GM18867 (cell line): Measurements from ENCODE around the gene EMP2.

Experiments
- ATAC-seq: cut with Tn5 transposase; IDR thresholded peaks from one replicate; pipeline ENCODE4 v1.9.1; 2021; ENCODE audit warnings: mild to moderate bottlenecking, moderate library complexity; ENCODE audit not compliant: unreplicated experiment

Gene EMP2

DNA sequence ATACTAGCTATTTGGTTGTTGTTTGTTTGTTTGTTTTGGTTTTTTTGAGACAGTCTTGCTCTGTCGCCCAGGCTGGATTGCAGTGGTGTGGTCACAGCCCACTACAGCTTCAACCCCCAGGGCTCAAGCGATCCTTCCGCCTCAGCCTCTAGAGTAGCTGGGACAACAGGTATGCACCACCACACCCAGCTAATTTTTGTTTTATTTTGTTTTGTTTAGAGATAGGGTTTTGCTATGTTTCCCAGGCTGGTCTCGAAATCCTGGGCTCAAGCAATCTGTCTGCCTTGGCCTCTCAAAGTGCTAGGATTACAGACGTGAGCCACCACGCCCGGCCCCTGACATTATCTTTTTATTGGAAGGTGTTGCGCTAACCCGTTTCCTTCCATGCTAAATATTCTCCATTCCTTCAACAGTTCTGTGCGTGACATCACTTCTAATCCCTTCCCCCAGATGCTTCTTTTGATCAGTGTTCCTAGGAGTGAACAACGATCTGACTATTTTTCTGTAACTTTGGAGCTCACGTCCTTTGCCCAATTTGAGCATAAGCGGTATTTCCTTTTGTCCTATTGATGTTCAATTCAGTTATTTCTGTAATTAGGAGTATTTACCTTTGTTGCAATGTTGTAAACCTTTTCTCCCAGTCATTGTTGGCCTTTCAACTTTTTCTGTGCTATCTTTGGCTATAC lies 30.2 kb upstream of the EMP2 start:
- no peak for ATAC-seq

DNA sequence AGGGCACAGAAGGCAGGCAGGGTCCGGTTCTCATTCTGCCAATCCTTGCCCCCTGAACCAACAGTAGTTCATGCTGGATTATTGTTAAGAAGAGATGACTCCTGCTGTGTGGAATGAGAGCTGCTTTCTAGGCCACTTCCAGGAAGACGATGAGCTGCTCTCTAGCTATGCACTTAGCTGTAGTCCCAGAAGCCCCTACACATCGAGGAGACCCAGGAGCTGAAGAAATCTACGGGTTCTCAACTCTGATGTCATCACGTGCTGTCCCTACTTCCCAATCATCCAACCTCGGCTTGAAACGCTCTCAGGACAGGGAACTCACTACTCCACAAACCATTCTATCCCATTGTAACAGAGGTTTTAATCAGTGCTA lies 29.0 kb upstream of the EMP2 start:
- no peak for ATAC-seq

DNA sequence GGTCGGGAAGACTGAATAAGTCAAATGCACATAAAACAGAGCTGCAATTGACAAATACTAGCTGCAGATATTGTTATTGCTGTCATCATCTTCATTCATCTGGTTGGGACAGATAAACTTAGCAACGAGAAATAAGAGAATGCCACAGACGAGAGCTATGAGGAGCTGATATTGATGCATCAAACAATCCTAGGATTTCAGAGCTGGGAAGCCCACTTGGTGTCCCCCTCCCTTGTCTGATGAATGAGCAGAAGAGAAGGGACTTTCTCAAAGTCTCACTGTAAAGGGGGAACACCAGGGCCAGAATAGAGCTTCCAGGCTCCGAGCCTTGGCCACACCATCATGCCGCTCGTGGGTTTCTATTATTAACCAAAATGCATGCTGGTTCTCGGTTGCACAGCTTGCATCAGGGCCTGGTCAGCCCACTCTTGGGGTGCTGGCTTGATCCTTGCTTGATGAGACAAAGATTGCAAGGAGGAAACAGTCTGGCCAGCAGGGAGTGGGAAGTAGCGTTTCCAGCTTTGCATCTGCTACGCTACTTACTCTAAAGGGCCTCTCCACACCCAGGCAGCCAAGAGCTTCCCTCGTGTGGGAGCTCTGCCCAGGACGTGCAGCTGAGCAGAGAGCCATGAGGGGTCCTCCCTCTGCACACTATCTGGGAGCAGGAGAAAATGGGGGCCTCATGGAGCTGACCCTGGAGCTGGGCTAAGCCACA lies 28.4 kb upstream of the EMP2 start:
- ATAC-seq = no peak

DNA sequence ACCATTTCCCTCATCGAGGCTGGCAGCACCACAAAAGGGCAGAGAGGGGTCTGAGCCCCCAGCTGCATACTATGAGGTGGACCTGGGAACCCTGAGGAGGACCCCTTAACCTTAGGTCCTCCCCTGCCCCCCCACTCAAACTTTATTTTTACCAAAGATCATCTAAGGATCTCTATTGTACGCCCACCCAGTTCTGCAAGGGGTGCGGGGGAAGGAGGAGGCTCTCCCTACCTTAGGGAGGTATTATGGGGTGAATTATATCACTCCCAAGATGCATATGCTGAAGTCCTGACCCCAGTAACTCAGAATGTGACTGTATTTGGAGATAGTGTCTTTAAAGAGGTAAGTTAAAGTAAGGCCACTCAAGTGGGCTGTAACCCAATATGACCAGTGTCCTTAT lies 26.8 kb upstream of the EMP2 start:
- ATAC-seq = no peak

DNA sequence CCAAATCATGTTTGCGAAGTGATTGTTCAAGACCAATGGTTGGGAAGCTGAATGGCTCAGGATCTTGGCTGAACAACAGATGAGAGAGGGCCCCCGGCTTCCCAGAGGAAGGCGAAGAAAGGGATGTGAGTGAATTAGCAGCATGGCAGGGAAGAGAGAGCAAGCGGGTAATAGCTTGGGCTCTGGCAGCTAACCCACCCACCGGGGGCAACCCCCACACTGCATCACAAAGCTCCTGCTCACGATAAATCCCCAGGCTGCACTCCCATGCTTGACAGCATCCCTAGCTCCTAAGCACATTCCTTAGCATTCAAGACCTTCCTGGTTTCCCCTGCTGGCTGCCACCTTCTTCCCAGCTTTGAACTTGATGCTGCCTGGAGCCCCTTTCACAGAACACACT lies 26.2 kb upstream of the EMP2 start:
- no peak for ATAC-seq

DNA sequence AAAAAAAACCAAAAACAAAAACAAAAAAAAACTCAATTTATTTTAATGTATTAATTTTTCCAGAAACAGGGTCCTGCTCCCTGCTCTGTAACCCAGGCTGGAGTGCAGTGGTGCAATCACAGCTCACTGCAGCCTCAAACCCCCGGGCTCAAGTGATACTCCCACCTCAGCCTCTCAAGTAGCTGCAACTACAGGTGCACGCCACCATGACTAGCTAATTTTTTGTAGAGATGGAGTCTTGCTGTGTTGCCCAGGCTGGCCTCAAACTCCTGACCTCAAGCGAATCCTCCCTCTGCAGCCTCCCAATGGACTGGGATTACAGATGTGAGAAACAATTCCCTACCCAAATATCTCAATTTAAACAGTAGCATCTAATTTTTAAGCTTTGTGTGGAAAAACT lies 25.2 kb upstream of the EMP2 start:
- ATAC-seq = no peak

DNA sequence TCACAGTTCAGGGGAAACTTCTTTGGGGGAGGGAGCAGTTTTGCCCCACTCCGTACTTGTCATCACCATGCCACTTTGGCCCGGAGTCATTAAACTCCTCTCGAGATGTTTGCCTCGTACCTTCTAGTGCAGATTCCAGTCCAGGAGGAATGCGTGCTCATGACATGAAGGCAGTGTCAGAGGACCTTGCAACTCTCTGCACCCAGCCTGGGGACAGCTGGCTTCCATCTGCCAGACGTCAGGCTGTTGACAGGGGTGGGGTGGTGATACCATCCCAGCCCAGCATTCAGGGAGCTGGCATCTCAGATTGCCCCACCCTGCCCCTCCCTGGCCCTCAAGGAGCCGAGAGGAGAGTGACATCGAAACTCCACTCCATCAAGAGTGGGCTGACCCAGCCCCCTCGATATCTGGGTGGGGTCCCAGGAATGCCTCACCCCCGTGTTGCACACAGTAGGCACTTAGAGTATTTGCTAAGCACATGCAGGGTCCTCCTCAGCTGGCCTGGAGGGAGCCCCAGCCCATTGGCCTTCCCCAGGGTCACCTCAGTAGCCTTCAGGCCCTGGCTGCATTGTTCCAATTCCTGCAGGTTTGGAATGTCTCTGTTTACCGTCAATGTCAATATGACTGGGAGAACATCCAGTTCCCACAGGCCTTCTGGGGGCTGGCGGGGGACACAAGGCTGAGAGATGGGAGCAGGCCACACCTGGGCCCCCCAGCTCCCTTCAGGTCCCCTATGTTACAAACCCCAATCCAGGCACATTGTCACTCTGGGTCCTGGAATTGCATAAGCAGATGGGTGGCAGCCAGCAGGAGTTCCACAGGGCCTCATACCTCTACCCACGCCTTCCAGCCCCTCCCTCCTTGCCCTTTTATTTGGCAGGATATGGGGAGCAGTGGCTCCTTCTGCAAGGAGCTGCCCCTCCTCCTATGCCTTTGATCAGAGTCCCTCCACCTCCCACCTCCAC lies 21.3 kb upstream of the EMP2 start:
- no peak for ATAC-seq

DNA sequence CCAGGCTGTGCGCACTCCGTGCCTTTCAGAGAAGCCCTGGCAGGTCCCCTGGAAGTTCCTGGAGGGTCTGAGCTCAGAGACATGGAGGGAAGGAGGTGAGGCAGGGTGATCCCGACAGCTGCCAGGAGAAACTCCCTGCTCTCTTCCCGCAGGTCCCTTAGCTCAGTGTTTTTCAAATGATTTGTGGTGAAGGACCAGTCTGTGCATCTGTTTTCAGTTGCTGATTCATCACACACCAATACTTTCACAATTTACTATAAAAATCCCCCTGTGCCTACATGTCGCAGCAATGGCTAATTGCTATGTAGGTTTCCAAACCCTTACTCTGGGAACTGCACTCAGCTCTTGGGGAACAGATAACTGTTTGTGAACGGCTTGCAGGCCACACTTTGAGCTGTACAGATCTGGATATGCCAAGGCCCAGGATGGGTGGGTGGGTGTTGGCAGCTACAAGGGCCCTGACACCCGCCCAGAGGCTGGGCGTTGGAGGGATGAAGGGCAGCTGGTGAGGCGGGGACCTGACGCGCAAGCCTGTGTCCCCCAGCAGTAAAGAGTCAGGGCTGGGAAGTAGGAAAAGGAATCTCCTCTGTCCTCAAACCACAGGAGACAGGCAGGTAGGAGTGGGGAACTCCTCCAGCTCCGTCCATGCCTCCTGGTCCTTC lies 20.5 kb upstream of the EMP2 start:
- peak; percentile 39 for ATAC-seq

DNA sequence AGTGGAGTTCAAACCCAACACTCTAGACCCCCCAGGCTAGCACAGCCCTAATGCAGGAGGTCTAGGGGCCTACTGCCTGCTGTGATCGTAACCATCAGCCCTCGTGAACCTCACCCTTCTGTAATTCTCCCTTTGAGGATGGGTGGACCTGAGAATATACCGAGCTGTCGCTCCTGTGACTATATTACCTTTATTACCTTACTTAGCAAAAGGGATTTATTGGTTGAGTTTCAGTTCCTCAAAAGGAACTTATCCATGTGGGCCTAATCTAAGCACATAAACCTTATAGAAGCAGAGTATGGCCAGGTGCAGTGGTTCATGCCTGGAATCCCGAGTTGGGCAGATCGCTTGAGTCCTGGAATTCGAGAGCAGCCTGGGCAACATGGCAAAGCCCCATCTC lies 19.2 kb upstream of the EMP2 start:
- no peak for ATAC-seq

DNA sequence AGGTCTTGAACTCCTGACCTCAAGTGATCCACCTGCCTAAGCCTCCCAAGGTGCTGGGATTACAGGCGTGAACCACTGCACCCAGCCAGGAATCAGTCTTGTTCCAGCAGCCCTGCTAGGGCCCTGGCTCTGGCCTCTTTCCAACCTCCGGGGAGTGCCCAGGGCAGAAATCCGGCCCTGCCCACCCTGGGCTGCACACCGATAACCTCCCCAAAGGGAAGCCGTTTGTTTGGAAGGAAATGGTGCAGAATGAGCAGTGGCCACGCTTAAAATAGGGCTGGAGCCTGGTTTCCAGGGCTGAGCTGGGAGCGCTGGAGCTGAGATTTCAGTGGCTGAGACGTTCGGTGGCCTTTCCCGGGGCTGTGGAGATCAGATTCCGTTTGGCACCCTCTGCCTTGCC lies 17.8 kb upstream of the EMP2 start:
- ATAC-seq = no peak

DNA sequence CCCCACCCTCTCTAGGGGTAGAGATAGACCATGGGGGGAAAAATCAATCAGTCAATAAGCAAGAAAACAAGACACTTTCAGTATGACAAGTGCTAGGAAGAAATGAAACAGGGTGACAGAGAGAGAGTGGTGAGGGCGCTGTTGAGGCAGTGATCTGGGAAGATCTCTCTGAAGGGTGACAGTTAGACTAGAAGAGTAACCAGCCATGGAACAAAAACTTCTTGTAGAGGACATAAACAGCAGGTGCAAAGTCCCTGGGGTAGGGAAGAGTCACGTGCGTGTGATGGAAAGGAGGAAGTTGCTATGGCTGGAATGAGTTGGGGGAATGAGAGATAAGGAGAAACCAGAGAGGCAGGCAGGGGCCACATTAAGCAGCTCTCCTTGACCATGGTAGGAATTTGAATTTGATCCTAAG lies 16.8 kb upstream of the EMP2 start:
- peak; percentile 44 for ATAC-seq

DNA sequence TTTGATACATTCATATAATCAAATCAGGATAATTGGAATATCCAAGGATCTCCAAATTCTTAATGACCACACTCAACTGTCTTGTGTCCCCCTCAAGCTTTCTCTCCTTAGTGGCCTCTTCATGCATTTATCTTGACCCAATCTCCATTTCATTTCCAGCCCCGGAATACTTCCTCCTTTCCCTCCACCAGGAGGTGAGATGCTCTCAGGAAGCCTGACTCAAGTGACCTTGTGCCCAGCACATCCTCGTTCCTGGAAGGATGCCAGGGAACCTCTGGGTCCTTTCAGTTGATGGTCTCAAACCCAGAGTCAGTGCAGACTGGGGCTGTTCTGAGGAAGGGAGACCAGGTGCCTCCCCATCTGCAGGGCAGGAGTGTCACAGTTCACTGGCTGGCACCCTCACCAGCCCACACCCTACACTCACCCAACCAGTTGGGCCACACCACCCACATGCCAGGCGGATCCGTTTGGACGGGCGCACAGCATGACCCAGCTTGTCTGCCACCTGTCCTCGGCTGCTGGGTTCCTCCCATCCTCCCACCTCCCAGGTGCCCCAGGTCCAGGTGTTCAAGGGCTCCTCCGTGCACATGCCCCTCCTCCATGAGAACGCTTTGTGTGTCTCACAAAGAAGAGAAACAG lies 14.0 kb upstream of the EMP2 start:
- ATAC-seq = no peak

DNA sequence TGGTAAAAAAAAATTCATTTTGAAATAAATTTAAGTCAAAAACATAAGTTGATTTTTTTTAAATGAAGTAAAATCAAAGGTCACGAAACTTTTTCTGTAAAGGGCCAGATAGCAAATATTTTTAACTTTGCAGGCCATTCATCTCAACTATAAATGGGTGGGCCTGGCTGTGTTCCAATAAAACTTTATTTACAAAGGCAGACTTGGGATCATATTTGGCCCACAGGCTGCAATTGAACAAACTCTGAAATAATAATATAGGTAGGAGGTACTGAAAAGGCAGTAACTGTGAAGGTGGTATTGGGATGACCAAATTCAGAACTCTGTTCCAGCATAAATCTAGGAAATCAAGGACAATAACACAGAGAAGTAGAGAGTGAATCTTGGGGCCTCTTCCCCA lies 12.2 kb upstream of the EMP2 start:
- no peak for ATAC-seq

DNA sequence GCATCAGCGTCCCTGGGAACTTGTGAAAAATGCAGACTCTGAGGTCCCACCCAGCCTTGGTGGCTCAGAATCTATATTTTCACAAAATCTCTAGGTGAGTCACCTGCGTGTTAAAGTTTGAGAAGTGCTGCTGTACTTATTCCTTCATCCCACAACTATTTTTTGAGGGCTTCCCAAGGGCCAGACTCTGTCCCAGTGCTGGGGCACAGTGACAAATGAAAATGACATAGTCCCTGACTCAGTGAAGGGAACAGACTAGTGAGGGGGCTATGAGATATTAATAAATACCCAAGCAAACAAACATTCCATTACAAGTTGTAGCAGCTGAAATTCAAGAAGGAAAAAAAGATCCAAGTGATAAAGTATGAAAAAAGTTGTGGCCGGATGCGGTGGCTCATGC lies 9.9 kb upstream of the EMP2 start:
- no peak for ATAC-seq

DNA sequence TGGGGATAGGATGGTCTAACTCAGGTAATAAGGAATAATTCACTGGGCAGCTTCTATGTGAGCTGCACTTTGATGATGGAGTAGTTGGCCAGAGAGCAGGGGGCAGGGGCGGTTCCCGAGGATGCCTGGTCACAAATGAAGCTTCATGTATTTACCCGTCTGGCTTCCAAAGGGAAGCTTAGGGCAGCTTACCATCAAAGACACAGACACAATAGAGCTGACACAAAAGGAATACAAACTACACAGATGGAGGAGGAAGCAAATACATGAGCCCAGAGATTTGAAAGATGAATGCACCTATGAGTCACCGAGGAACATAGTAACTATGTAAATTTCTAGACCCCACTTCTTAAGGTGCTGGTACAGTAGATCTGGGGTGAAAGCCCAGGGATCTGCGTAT lies 8.7 kb upstream of the EMP2 start:
- no peak for ATAC-seq

DNA sequence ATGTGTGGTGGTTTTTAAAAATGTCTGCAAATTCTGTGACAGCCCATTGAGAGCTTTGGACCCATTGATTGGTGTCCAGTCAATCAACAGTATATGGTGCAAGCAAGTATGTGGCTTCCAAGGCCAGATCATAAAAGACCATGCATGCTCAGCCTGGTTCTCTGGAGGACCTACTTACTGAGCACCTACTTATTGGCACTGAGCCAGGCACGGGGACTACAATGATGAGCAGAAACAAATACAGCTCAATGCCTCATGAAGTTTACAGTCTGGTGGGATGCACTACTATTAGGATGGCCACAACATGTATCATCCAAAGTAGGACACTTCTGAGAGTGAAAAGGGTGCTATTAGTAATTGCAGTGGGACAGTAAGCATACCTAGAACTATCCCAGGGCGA lies 7.2 kb upstream of the EMP2 start:
- ATAC-seq = no peak

DNA sequence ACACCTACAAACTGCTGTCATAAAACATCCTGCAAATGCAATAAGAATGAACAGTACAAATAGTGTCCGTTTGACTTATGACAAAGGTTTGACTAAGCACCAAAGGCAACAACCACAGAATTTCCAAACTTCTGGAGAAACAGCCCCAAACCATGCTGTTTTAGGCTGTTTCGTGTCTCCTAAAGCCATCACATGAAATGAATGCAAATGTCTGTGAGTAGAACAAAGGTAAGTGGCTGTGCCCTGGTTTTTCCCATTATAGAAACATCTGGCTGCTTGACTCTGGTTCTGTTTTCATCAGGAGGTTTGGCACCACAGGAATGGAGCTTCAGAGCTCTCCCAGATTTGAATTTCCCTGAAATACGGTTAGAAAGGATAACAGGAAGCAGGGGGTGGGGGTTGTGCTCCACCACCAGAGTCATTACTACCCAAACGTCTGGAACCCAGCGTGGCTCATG lies 4.6 kb upstream of the EMP2 start:
- ATAC-seq = no peak

DNA sequence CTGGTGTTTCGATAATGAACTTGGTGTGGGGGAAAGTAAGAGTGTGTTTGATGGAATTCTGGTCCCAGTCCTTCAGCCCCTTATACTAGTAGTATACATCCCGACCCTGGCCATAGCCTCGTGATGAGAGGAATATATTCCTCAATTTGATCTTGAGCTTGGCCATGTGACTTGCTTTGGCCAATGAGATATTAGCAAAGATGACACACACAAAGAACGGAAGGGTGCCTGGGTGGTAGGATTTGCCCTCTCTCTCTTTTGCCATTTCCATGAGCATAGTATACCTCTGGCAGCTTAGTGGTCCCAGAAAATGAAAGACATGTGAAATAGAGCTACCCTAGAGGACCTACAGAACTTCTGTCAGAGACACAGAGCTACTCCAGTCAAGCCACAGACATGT lies 2.9 kb upstream of the EMP2 start:
- ATAC-seq = no peak

DNA sequence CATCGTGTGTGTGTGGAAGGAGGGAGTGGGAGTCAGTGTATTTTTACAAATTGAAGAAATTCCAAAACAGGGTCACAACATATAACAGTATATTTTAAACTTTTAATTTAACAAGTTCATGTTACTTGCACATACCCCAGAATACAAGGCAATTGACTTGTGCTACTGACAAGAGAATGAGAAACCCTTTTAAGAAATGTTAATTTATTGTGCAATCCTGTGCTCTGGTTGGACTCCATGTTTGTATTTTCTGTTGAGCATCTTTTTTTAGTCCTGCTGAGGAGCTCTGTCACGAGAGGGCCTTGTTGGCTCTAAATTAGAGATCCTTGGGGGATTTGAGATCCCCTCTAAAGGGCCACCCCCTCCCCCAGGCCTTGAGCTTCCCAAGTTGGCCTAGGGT lies 1.1 kb upstream of the EMP2 start:
- no peak for ATAC-seq

DNA sequence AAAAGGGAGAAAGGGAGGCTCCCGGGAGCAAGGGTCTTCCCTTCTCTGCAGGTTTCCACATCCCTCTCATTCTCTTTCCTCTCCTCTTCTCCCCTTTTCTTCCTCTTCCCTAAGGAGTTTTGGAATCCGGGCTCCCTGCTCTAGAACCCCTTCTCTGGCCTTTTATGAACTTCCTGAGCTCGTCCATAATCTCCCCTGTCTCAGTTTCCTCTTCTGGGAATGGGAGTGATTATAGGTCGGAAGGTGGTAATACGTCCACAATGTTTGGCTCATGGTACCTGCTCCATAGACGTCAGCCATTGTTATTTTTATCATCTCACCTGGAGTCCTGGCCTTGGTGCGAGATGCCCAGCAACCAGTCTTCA lies 467 bp upstream of the EMP2 start:
- no peak for ATAC-seq

DNA sequence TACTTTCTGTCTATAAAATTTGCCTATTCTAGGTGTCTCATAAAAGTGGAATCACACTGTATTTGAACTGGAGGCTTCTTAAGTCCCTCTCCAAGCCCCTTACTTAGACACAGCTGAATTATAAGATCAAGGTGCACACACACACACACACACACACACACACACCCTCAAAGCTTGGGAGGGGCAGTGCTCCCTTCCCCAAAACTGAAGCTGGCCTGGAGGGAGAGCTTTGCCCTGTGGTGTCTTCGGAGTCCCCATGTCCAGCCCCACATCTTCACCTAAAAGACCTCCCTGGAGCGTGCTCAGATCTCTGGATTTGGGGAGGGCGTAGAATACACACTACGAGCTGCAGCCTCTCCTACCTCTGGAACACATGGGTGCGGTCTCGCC lies 828 bp downstream of the EMP2 start:
- ATAC-seq = no peak
